HCT116 (cell line): ENCODE data around the gene CNPY1. TPM values are rescaled to one million over a fixed set of nuclear protein-coding genes. Genes with fewer than 3 reads are reported as not detected.

ENCODE experiments used
- ATAC-seq: fragments of 200-7000 bp; cut with Tn5 transposase; 2 replicates; pipeline ENCODE4 v1.9.1; 2020; ENCODE audit warnings: mild to moderate bottlenecking, moderate library complexity
- BruUV-seq: library from RNA; stranded (reverse); fragments of 400-500 nt; replicated peaks from 2 replicates; lab custom pipeline; 2021; lab: Mats Ljungman, UMichigan
- CTCF ChIA-PET: fragments of 300-600 bp; sonication (Branson Sonifier 250); formaldehyde crosslinking; loops from one replicate; lab custom pipeline; 2021; ENCODE audit warnings: antibody characterized with exemption; lab: Charles Lee
- POLR2A ChIA-PET: fragments of 300-600, 350-600 bp; sonication (Branson Sonifier 250); formaldehyde crosslinking; loops from one replicate; lab custom pipeline; 2021; ENCODE audit warnings: antibody characterized with exemption; lab: Charles Lee
- RAD21 ChIA-PET, 2 experiments: fragments of 300-600 bp; sonication (Branson Sonifier 250); formaldehyde crosslinking; loops; one replicate each; lab custom pipeline; 2023; ENCODE audit warnings: low total read pairs in 2 of 2; ENCODE audit not compliant: uncharacterized antibody in 2 of 2, unreplicated experiment in 2 of 2, low non-redundant PET in 1 of 2; lab: Charles Lee
- DNase-seq: peaks from one replicate; pipeline ENCODE4 v3.0.0-alpha.2; 2010; ENCODE audit warnings: low read depth, low spot score
- H2AFZ ChIP-seq: fragments of 200-600 bp; shearing (Covaris generic), sonication (generic); 2 replicates; pipeline ENCODE4 v1.6.1; 2017; ENCODE audit warnings: low read depth, mixed run types, mixed read lengths, antibody characterized with exemption, low read length; ENCODE audit not compliant: poor library complexity, severe bottlenecking
- H3K27ac ChIP-seq: 2 replicates; pipeline ENCODE4 v1.5.1; 2012; ENCODE audit warnings: low read depth, low read length
- H3K27me3 ChIP-seq: fragments of 200-600 bp; sonication (generic); 2 replicates; pipeline ENCODE4 v1.6.1; 2016; ENCODE audit warnings: mixed run types, low read length, mixed read lengths; ENCODE audit not compliant: insufficient read depth
- H3K36me3 ChIP-seq, 2 experiments: fragments of 200-500 bp in 1 of 2; fragments of 200-600 bp in 1 of 2; sonication (Bioruptor generic) in 1 of 2; sonication (generic) in 1 of 2; 2 replicates each; pipeline versions ENCODE4 v1.5.1 to v1.6.1; 2014 to 2016; ENCODE audit warnings: low read length in 2 of 2, inconsistent platforms in 1 of 2, mixed read lengths in 1 of 2, mixed run types in 1 of 2; ENCODE audit not compliant: insufficient read depth in 2 of 2, control insufficient read depth in 1 of 2
- H3K4me1 ChIP-seq, 2 experiments: fragments of 200-600 bp in 1 of 2; sonication (generic) in 1 of 2; 2 replicates each; pipeline versions ENCODE4 v1.5.1 to v1.6.1; 2012 to 2017; ENCODE audit warnings: low read length in 2 of 2, inconsistent platforms in 1 of 2, mild to moderate bottlenecking in 1 of 2, mixed read lengths in 1 of 2, mixed run types in 1 of 2, moderate library complexity in 1 of 2; ENCODE audit not compliant: insufficient read depth in 2 of 2, control insufficient read depth in 1 of 2
- H3K4me2 ChIP-seq: fragments of 200-600 bp; sonication (generic); 2 replicates; pipeline ENCODE4 v1.6.1; 2017; ENCODE audit warnings: mixed run types, low read length, mixed read lengths
- H3K4me3 ChIP-seq, 2 experiments: fragments of 200-600 bp in 1 of 2; sonication (generic) in 1 of 2; replicated peaks in 1 of 2; 2 replicates each; pipeline ENCODE4 v1.5.1; 2011 to 2016; ENCODE audit warnings: low read length in 2 of 2, control low read depth in 1 of 2, low read depth in 1 of 2, mild to moderate bottlenecking in 1 of 2, mixed read lengths in 1 of 2, mixed run types in 1 of 2
- H3K79me2 ChIP-seq: fragments of 200-600 bp; sonication (generic); 2 replicates; pipeline ENCODE4 v1.6.1; 2017; ENCODE audit warnings: mild to moderate bottlenecking, mixed run types, low read length, moderate library complexity, mixed read lengths; ENCODE audit not compliant: insufficient read depth
- H3K9ac ChIP-seq: fragments of 200-600 bp; sonication (generic); 2 replicates; pipeline ENCODE4 v1.6.1; 2016; ENCODE audit warnings: low read length, mixed read lengths
- H3K9me2 ChIP-seq: fragments of 200-600 bp; sonication (generic), shearing (Covaris generic); 2 replicates; pipeline ENCODE4 v1.6.1; 2017; ENCODE audit warnings: mixed run types, mild to moderate bottlenecking, moderate library complexity; ENCODE audit not compliant: insufficient read depth
- H3K9me3 ChIP-seq, 2 experiments: fragments of 200-500 bp in 1 of 2; fragments of 200-600 bp in 1 of 2; sonication (Bioruptor generic) in 1 of 2; sonication (generic) in 1 of 2; 2 replicates each; pipeline ENCODE4 v1.6.1; 2014 to 2017; ENCODE audit warnings: low read length in 2 of 2, mixed read lengths in 2 of 2, inconsistent platforms in 1 of 2, low read depth in 1 of 2, mild to moderate bottlenecking in 1 of 2, mixed run types in 1 of 2, moderate library complexity in 1 of 2; ENCODE audit not compliant: control insufficient read depth in 1 of 2, insufficient read depth in 1 of 2
- H4K20me1 ChIP-seq: fragments of 200-600 bp; sonication (generic), shearing (Covaris generic); 2 replicates; pipeline ENCODE4 v1.6.1; 2017; ENCODE audit warnings: mixed run types, mild to moderate bottlenecking, moderate library complexity; ENCODE audit not compliant: insufficient read depth
- CEBPB ChIP-seq: IDR thresholded peaks from 2 replicates; pipeline ENCODE4 v1.6.1; 2012; ENCODE audit warnings: low read depth
- EGR1 ChIP-seq: IDR thresholded peaks from 2 replicates; pipeline ENCODE4 v1.6.1; 2012; ENCODE audit warnings: low read depth
- ELF1 ChIP-seq: IDR thresholded peaks from 2 replicates; pipeline ENCODE4 v1.6.1; 2012; ENCODE audit warnings: low read depth, borderline replicate concordance
- EZH2 ChIP-seq: fragments of 200-600 bp; sonication (generic); IDR thresholded peaks from 2 replicates; pipeline ENCODE4 v1.6.1; 2017; ENCODE audit warnings: antibody characterized with exemption, mixed run types
- EZH2phosphoT487 ChIP-seq: fragments of 200-600 bp; IDR thresholded peaks from 2 replicates; pipeline ENCODE4 v1.6.1; 2018; ENCODE audit warnings: antibody characterized with exemption, borderline replicate concordance
- FOSL1 ChIP-seq: IDR thresholded peaks from 2 replicates; pipeline ENCODE4 v1.6.1; 2012; ENCODE audit warnings: low read depth
- POLR2AphosphoS5 ChIP-seq: IDR thresholded peaks from 2 replicates; pipeline ENCODE4 v1.6.1; 2011; ENCODE audit warnings: mild to moderate bottlenecking, low read depth, low read length, moderate library complexity
- SIN3A ChIP-seq: IDR thresholded peaks from 2 replicates; pipeline ENCODE4 v1.6.1; 2012; ENCODE audit warnings: low read depth
- SP1 ChIP-seq: IDR thresholded peaks from 2 replicates; pipeline ENCODE4 v1.6.1; 2012; ENCODE audit warnings: low read depth
- SRF ChIP-seq: IDR thresholded peaks from 2 replicates; pipeline ENCODE4 v1.6.1; 2012; ENCODE audit warnings: low read depth
- TCF7L2 ChIP-seq: IDR thresholded peaks from 2 replicates; pipeline ENCODE4 v1.7.0; 2011; ENCODE audit warnings: borderline replicate concordance, inconsistent platforms; ENCODE audit not compliant: insufficient read depth, insufficient read length; ENCODE audit errors: extremely low read depth
- YY1 ChIP-seq: IDR thresholded peaks from 2 replicates; pipeline ENCODE4 v1.6.1; 2011; ENCODE audit warnings: low read length, low read depth, moderate library complexity, mild to moderate bottlenecking; ENCODE audit not compliant: insufficient replicate concordance; ENCODE audit errors: extremely low read depth
- intact Hi-C: fragments of 100-400 bp; cut with micrococcal nuclease; formaldehyde crosslinking; loops from 2 replicates; pipeline ENCODE4 v1.10.0; 2022
- total RNA-seq: library from RNA; stranded (reverse); gene quantifications from one replicate; pipeline ENCODE4 v1.2.1, GENCODE V29; 2021; ENCODE audit not compliant: unreplicated experiment
- TF ChIP-seq, protein P1 (sequence below): IDR thresholded peaks from 2 replicates; pipeline ENCODE4 v1.6.1; 2012; ENCODE audit warnings: low read depth
- TF ChIP-seq, protein P2 (sequence below): IDR thresholded peaks from 2 replicates; pipeline ENCODE4 v1.6.1; 2012

Gene CNPY1
- total RNA-seq, 1 experiment from 2014 or later = not detected

DNA sequence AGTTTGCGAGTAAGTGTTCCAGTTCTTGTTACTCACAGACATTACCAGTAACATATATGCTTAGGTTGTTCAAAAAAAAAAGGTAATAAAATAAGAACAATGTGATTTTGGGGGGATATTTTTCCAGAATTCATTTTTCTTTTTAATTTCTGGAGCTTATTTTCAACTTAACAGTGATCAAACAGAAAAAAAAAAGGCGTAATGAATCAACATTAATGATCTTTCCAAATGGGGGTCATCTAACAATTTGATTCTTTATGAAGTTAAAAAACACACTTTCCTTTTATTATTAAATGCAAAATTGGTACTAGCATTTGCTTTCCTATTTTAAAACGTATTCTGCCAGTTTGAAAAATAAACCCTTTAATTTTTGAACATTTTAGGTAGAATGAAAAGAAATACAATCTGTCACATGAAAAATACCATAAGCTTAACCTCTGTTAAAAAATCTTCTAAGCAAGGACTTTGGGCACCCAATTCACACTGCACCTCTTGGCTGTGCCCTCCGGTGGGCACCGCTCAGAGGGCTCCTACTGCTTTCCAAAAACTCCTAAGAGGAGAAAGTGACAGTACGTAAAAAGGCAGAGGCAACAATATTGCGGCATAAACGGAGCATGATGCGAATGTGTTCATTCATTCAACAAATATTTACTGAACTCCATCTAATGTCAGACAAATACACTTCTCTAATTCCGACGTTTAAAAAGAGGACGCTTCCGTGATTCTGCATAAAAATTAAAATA is 32.6 kb downstream of the CNPY1 start:
- Histone ChIP-seq H3K9me3 (no peaks in the 10 kb centered on the region), H3K4me3 (no peak overlapping the region), H2AFZ (no peak overlapping the region), H3K36me3 (no peaks in the 10 kb centered on the region)
- TF ChIP-seq ELF1 (no peak), YY1 (no peak), EGR1 (no peak)
- TF ChIP-seq, all 23 proteins: peak for 0
- DNase-seq (no peak), ATAC-seq (no peak)
- Histone ChIP-seq H4K20me1 (no peaks in the 10 kb centered on the region), H3K79me2 (no peaks in the 10 kb centered on the region), H3K27ac (no peak overlapping the region), H3K9ac (no peak overlapping the region), H3K27me3 (peaks cover 50% of the 10 kb centered on the region), H3K4me1 (no peaks in the 10 kb centered on the region), H3K9me2 (no peaks in the 10 kb centered on the region), H3K4me2 (no peak overlapping the region)
- ChIA-PET POLR2A (no interaction called here), CTCF (no interaction called here), RAD21 (no interaction called here)
- intact Hi-C loops = loop anchor here (1.0 kb wide), 1 partner anchor 13 kb away; no protein-coding TSS in a partner anchor
- BruUV-seq = no TSS peak

DNA sequence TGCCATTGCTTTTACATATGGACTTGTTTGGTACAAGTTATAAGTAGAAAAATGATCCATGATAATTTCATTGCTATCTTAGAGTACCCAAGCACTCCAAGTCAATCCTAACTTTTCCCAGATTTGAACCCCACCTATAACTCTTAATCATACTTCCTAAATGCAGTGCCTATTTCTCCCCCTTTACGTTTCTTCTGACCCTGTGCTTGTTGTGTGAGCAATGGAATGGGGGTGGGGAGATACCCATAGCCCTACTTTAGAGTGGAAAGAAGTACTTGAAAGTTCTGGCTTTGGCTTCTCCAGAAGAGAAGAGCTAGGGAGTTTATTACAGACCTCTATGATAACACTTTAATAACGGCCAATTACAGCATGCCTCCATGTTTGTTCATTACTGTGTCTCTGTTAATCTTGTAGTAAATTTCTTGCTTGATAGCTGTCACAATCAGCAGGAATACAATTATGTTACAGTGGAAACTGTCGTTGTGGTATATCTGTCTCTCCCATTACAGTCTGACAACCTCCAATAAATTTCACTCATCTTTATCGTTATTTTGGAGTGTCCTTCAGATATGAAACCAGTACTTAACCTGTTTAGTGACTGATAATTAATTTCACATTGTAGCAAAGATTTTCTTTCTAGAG is 34.0 kb downstream of the CNPY1 start:
- no peak overlapping the region for H2AFZ ChIP-seq
- H4K20me1 ChIP-seq = no peaks in the 10 kb centered on the region
- no peak overlapping the region for H3K27ac ChIP-seq
- intact Hi-C loops = no loop called here
- POLR2A ChIA-PET = no interaction called here
- no peak overlapping the region for H3K4me3 ChIP-seq
- H3K36me3 ChIP-seq = no peaks in the 10 kb centered on the region
- TF ChIP-seq ELF1 (no peak), EZH2phosphoT487 (no peak), TCF7L2 (no peak), SRF (no peak), SP1 (no peak), CEBPB (no peak), POLR2AphosphoS5 (no peak), EZH2 (no peak), SIN3A (no peak), FOSL1 (no peak)
- TF ChIP-seq, protein P1, sequence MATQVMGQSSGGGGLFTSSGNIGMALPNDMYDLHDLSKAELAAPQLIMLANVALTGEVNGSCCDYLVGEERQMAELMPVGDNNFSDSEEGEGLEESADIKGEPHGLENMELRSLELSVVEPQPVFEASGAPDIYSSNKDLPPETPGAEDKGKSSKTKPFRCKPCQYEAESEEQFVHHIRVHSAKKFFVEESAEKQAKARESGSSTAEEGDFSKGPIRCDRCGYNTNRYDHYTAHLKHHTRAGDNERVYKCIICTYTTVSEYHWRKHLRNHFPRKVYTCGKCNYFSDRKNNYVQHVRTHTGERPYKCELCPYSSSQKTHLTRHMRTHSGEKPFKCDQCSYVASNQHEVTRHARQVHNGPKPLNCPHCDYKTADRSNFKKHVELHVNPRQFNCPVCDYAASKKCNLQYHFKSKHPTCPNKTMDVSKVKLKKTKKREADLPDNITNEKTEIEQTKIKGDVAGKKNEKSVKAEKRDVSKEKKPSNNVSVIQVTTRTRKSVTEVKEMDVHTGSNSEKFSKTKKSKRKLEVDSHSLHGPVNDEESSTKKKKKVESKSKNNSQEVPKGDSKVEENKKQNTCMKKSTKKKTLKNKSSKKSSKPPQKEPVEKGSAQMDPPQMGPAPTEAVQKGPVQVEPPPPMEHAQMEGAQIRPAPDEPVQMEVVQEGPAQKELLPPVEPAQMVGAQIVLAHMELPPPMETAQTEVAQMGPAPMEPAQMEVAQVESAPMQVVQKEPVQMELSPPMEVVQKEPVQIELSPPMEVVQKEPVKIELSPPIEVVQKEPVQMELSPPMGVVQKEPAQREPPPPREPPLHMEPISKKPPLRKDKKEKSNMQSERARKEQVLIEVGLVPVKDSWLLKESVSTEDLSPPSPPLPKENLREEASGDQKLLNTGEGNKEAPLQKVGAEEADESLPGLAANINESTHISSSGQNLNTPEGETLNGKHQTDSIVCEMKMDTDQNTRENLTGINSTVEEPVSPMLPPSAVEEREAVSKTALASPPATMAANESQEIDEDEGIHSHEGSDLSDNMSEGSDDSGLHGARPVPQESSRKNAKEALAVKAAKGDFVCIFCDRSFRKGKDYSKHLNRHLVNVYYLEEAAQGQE = no peak
- TF ChIP-seq, protein P2, sequence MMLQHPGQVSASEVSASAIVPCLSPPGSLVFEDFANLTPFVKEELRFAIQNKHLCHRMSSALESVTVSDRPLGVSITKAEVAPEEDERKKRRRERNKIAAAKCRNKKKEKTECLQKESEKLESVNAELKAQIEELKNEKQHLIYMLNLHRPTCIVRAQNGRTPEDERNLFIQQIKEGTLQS = no peak
- no peaks in the 10 kb centered on the region for H3K4me1 ChIP-seq
- H3K9me2 ChIP-seq = no peaks in the 10 kb centered on the region
- RAD21 ChIA-PET = no interaction called here
- no peak overlapping the region for H3K4me2 ChIP-seq
- peaks cover 50% of the 10 kb centered on the region for H3K27me3 ChIP-seq
- ATAC-seq (no peak), DNase-seq (no peak)
- no peaks in the 10 kb centered on the region for H3K79me2 ChIP-seq
- no peak overlapping the region for H3K9ac ChIP-seq
- BruUV-seq = no TSS peak
- no peaks in the 10 kb centered on the region for H3K9me3 ChIP-seq
- CTCF ChIA-PET = no interaction called here
